Measurements from ENCODE around the gene CTSV.
"Not testable (repeated sequence)": the region's sequence is repeated elsewhere in the genome, so short reads cannot be mapped to it uniquely, and the experiment has no call there.

The CTSV gene

DNA sequence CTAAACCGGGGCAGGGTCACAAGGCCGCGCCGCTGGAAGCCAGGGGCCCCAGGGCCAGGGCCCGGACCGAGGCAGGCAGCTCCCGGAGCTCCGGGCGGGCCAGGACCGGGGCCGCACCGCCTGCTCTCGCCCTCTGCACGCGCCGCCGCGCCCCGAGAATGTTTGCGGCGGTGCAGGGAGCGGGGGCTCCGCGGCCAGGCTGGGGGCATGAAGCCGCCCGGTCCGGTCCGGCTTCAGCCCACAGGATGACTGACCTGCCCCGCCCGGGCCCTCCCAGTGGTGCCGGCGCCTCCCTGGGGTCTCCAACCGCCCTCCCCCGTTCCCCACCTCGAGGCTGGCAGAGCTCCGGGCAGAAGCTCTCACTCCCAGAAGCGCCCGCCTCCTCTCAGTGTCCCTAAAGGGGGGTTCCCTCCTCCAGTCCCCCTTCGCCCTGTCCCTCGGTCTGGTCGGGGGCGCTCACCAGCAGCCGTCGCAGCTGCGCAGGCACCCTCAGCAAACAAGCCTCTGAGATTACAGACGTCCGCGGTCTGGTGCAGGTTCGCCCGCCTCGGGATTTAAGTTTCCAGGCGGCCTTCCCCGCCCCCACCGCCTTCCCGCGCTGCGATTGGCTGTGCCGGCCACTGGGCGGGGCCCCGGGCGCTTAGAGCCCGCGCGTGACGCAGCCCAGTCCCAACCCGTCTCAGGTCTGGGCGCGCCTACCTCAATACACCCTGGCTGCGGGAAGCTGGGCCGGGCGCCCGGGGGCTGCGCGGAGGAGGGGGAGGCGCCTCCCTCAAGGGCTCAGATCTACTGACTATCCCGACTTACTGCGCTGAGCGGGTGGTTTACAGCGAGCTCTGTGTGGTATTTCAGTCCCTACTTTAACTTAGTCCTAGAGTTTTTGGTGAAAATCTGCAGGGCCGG is at the start of gene CTSV:
TSS of gene CTSV (minus strand) at position 532 of the 903 bp plus-strand sequence. CDS start 1,099 bp downstream, outside the sequence.
- peak; percentile 67 for DNase-seq

DNA sequence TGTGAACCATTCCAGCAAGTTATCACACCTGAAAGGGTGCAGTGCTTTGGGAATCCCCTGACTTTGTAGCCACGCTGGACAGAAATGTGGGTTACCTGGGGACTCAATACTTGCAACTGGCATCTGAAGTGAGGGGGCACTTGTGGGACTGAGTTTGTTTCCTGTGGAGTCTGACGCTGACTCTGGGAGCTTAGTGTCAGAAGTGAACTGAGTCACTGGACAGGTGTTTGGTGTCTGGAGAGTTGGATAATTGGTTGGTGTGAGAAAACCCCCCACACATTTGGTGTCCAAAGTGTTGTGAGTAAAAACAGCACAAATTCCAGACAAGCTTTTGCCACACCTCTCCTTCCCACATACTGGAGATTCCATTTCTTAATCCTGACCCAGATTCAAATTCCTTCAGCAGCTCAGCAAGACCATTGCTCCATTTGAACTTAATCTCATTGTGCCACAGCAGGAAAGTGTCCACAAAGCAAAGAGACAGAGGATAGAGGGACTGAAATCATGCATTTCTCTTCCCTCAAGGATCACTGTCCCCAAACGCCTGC is 48.8 kb upstream of the CTSV start:
- DNase-seq, result not testable (repeated sequence)

DNA sequence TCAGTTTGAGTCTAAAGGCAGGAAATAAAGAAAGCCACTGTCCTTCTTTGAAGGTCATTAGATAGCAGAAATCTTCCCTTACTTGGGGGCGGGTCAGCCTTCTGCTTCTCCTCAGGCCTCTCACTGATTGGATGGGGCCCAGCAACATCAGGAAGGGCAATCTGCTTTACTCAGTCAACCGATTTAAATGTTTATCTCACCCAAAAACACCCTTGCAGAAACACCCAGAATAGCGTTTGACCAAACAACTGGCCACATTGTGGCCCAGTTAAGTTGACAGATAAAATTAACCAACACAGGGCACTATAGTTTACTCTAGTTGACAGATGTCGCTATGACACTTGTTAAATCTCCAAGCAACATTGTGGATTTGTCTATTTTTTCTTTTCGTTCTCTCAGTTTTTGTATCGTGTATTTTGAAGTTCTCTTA is 45.6 kb upstream of the CTSV start:
- not testable (repeated sequence) for DNase-seq

DNA sequence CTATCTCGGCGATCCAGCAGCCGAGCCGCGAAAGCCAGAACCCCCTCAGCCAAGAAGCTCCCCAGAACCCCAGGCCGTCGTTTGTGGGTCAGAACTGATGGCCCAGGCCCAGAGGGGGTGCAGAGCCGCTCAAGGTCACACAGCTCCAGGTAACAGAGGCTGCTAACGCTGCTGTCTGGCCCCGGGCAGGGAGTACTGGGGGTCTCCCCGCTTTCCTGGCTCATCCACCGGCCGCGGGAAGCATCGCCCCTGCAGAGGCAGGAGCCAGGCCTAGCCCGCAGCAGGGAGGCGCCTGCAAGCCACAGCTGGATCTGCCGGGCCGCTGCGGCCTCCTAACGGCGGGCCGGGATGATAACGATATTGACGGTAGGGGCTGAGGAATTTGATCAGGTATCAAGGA is 39.4 kb upstream of the CTSV start:
- no peak for DNase-seq

DNA sequence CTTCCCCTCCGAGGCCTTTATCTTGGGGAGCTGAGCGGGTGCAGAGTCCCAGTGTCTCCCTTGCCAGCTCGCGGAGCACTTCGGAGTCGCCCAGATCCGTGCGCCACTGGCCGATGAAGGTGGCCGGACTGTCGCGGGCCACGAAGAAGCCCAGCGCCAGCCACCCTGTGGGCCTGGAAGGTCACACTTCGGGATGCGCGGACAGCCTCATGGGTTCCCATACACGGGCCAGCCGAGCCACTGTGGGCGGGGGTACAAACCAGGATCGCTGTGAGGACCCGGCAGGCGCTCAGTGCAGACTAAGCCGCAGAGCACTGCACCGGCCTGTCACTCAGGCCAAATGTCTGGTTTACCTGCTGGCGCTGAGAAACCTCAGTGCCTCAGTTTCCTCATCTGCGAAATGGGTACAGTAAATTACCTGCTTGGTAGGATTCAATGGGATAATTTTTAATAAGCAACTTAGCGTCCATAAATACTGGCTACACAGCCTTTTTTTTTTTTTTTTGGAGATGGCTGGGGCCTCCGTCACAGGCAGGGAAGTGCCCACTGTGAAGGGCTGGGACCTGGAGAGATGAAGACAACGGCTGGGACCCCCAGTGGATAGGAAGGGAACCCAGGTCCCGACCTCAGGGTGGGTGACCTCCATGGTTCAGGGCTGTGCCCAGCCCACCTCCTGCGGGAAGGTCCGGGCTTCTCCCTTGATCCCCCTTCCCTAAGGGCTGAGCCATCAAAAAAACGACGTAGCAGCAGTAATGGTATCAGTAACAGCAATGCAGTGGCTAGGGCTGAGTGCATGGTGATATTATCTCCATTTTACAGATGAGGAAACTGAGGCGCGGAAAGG is 38.7 kb upstream of the CTSV start:
- no peak for DNase-seq

DNA sequence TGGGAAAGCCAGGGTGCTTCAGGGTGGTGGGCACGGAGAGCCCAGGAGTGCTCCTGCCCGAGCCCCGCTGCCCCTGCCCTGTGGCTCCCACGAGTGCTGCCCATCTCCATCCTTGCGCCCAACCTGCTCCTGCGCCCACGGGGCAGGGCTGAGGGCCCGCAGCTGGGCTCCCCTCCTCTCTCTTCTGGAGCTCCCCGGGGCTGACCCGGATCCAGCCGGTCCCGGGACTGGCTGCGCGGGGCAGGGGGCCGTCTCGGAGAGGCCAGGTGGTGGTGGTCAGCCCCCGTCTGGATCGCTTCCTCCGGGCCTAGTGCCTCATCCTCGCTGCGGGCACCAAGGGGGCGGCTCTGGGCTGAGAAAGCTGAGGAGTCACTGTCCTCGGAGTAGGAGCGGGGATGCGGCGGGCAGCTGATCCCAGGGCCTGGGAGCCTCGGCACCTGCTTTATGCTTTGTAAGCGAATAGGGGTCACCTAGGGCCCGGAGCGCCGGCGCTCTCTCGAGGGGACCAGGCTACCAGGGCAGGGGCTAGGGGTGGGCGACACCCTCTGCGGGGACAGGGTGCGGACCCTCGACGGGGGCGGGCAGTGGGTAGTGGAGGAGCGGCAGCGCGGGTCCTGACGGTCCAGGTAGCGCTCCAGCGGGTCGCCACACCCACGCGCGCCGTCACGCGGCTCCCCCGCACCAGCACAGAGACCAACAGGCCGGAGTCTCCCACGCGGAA is 37.9 kb upstream of the CTSV start:
- DNase-seq, result not testable (repeated sequence)

DNA sequence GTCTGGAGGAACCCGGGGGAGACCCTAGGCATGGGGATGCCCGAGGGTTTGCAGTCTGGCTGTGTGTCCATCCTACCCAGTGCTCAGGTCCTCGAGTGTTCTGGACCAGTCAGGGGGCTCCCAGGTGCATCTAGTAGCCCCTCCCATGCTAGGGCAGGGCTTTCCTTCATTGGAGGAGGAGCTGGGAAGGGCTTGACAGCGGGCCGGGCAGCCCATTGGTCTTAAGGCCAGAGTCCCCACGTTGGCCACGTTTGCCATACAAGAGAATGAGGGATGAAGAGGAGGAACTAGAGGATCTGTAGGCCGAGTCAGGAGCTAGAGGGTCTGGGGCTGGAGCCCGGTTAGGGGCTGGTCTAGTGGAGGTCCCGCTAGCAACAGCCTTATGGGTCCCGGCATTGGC is 37.3 kb upstream of the CTSV start:
- no peak for DNase-seq

DNA sequence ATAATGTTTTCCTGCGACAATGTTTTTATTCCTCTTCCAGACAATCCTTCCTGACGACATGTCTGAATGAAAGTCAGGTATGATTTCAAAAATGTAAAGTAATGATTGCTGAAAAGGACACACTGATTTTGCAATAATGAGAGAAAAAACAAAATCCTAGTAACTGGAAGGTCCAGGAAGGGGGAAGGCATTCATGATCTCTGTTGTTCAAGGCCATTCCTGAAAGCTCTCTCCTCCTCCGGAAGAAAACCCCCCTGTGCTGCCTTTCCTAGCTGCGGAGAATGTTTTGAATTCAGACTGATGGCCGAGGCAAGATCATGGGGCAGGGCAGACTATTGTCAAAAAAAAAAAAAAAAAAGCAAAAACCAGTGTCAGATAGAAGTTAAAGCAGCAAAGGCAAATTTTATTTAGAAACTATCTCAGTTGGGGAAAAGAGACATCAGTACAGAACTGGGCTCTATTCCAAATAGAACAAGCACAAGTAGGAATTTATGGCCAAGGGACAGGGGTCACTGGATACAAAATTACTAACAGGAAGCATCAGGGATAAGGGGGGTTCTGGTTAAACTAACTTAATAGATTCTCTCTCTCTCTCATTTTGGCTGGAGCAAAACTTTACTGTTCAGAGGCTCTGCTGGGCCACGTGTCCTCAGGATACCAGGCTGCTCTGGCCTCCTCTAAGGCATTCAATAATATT is 36.5 kb upstream of the CTSV start:
- no peak for DNase-seq

DNA sequence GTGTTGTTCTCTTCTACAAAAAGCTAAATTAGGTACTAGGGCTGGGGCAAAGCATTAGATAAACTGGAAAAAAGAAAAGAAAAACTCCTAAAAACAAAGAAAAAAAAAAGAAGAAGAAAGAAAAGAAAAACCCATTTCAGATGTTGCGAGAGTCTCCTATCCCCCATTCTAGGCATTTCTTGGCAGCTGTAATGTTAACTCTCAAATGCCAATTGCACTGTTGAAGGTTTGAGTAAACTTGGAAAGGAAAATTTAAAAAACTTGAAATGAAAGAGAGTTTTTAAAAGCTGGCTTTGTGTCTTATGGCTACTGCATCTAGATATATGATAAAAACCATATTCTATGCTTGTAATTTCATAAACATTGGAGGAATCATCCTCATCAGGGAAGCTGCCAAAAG is 34.6 kb upstream of the CTSV start:
- DNase-seq, result no peak

DNA sequence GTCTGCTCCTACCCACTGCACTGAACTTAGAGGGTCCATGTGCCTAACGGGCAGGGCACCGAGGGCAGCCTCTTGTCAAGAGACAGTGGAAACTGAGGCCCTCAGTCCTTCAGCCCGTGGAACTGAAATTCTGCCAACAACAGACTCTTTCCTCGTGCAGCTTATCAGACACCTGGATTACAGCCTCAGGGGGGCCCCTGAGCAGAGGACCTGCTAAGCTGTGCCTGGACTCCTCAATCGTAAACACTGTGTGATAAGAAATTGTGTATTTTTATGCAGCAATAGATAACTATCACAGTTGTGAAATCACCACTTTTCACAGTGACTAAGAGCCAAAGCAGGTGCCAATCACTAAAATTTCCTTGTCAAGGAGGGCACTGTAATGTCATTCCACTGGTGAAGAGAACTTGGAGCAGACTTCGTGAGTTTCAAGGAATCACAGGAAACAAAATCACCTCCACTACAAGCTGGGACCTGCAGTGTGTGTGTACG is 33.4 kb upstream of the CTSV start:
- no peak for DNase-seq

DNA sequence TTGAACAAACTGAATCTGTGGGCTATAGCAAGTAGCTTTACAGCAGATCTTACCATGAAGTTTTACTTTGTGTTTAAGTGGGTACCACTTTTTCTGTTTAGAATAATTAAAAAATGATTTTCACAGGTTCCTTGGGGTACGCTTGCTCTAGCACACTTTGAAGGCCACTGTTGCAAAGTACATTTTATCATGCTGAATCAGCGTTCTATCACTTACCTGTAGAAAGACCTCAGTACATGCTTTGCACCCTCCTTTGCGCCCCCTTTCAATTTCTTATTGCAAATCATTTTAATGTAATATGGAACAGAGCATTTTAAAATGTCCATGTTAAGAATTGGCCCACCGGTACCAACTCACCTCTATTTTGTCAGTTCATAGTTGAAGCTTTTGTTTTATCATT is 31.4 kb upstream of the CTSV start:
- not testable (repeated sequence) for DNase-seq

DNA sequence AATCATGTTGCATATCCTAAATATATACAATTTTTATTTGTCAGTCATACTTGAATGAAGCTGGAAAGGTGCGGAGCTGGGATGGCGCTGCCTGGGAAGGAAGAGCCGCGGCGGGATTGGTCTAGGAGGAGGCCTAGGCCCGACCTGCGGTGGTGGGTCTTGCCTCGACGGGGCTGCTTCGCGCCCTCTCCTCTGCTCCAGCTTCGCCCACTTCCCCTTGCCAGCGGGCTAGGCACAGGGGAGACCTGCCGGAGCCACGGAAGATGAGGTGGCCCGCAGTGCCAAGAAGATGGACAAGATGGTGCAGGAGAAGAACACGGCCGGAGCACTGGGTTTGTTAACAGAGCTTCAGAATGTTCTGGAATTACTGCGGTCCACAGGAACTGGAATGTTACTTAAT is 28.5 kb upstream of the CTSV start:
- DNase-seq, result no peak

DNA sequence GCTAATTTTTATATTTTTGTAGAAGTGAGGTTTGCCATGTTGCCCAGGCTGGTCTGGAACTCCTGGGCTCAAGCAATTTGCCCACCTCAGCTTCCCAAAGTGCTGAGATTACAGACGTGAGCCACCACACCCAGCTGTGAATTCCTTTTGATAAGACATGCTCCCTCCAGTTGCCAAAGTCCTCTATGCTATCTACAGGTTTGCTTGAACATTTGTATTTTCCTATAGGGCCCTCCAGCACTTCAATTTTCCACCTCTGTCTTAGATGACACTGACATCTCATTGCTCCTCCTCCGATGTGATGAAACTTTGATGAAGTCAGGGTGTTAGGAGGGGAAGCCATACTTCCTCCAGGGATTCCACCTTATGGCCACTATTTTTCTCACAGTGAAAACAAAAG is 25.2 kb upstream of the CTSV start:
- no peak for DNase-seq

DNA sequence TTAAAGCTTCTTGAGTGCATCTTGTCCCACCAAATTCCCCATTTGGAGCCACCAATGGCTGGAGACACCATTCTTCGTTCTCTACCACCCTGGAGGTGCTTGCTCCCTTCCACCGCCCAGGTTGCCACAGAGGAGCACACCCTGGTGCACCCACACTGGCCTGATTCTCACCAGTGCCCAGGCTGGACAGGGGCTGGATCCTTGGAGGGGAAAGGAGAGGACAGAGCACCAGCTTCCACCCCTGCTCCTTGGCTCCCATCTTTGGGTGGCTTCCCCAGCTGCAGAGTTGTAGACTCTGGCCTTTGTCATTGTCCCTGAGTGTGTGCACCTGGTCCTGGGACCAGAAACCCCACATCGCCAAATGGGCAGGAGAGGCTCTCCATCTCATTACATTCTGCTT is 21.9 kb upstream of the CTSV start:
- DNase-seq, result no peak

DNA sequence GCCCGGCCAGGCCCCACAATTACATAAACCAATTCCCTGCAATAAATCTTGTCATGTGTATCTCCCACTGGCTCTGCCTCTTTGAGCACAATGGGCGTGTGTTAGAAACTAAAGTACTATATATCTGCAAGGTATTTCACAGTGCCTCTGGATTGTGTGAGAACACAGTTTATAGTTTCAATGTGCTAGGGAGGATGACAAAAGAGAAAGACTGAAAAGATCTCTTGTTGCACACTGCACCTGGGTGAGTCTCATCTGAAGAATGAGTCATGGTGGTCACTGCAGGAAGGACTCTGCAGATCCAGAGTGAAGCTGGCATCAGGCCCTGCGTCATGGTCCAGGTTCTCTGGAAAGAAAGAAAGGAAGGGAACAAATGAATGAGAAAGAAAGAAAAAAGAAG is 20.7 kb upstream of the CTSV start:
- no peak for DNase-seq

DNA sequence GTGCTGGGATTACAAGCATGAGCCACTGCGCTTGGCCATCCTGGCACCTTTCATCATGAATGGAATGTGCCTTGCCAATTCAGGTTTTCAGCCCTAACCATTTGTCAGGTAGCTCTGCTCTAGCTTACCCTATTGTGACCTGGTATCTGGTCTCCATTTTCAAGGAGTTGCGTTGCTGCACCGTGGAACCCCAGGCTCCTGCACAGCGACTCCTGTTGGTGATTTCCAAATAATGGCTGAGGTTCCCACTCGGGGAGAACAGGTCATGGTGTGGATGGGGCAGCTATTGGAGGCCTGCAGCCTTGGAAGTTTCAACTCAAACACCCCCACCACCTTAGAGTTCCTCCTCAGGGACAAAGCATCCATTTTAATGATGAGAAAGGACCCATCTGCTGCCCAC is 18.7 kb upstream of the CTSV start:
- DNase-seq, result no peak

DNA sequence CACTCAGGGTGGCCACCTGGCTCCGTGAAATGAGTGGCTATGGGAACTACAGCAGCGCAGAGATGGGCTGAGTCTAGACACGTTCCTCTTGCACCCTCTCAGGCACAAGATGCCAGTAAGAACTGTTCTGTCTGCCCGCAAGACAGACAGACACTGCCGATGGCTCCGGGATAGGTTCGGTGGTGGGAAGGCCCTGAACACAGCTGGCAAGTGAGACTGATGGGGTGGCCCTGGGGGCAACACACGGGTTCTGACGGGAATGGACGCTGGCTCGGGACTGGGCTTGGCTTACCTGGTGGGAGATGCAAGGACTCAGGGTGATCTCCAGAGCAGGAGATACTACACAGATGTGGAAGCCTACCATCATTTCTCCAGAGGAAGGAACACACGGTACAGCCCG is 16.9 kb upstream of the CTSV start:
- DNase-seq, result not testable (repeated sequence)

DNA sequence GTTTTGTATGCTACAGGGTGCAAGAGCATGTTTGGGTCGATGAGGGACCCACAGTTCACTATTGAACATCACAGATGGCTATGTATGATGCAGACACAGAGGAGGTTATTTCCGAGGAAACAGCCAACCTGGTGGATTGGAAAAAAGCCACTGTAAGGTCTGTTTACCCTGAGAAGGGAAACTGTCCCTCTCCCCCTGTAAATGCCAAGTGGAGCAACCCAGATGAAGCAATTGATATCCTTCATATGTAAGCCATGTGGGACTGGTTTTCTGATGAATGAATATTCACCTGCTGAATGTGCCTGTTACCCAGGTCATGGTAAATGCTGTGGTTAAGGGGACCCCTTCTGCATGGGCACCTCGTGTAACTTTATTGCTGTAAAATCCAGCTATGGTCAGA is 14.8 kb upstream of the CTSV start:
- no peak for DNase-seq

DNA sequence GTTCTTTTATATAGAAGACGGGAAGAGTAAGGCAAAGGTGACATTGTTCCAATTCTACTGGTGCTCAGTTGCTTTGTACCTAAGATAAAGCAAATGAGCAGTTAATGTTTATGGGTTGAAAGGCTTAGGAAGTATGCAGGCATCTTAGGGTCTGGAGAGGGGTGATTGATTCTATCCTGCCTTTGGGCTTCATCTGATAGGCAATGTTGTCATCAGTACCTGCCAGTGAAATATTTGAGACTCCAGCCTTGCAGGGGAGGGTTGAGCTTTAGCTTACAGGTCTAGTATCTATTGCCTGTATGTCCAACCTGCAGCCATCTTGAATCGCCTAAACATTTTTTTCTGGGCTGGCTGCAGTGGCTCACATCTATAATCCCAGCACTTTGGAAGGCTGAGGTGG is 13.8 kb upstream of the CTSV start:
- DNase-seq, result no peak

DNA sequence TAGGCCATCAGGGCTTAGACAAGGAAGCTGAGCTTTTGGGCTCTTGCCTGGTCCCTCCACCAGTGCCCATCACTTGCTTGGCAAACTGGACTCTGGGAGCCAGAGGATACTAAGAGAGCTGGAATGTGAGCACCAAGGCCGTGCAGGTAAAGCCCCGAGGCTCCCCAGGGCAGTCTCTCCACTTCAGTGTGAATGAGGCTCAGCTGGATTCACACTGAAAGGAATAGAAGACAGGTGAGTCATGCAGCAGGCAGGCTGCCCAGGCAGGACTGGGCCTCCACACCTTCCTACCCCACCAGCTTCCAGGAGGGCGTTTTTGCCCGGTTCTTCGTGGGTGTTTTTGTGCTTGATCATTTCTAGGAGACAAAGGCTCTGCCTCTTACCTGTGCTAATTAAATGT is 7.3 kb upstream of the CTSV start:
- DNase-seq, result peak; percentile 3

DNA sequence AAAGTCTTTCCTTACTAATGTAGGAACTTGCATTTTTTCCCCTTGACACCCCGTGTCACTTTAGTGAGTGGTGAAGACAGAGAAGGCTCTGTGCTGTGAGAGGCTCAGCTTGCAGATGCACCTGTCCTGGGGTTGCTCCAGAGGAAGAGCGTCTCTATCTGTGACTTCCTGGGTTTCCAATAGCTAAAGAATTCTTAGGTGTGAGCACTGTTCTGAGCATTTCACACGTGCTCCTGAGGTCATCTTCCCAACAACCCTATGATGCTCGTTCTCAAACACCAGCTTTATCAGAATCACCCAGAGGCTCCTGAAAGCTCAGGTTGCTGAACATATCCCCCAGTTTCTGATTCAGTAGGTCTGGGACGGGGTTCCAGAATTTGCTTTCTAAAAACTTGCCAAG is 6.4 kb upstream of the CTSV start:
- no peak for DNase-seq

DNA sequence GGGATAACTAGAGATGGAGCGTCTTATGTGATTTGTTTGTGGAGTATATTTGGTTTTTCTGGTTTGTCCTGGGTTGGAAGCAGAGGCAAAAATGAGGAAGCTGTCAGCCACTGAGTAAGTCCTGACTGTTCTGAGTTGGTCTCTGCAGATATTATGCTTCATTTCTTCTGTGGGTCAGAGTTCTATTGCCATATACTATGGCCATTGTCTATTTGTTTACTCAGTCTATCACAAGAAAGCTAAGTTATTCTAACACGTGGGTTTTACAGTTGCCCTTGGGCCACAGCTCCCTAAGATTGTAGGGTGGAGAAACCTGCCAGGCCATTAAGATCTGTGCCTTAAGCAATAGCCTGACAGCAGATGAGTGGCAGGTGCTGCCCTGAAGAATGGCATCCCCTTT is 3.0 kb upstream of the CTSV start:
- DNase-seq, result no peak

Data from DMS79 treated with DMSO at 0.1 percent for 48 hours (cell line).